SIG-M5 treated with dmso at 0.1 percent for 504 hours (cell line): ENCODE results near the gene C2CD2L.
"Not testable (repeated sequence)": the region's sequence is repeated elsewhere in the genome, so short reads cannot be mapped to it uniquely, and the experiment has no call there.

ENCODE experiments used
- DNase-seq: peaks from one replicate; lab custom pipeline; 2025; ENCODE audit not compliant: unreplicated experiment; lab: John Stamatoyannopoulos, UW

C2CD2L gene

GRCh38 chr11:119092880-119093842 is 14.0 kb upstream of the C2CD2L start:
- DNase-seq, result no peak

GRCh38 chr11:119093942-119094815 is 13.0 kb upstream of the C2CD2L start:
- DNase-seq, result peak; percentile 31

- no peak for DNase-seq
Observed at GRCh38 chr11:119094816-119095065, 12.4 kb upstream of the C2CD2L start.

- DNase-seq, result peak; percentile 99
Observed at GRCh38 chr11:119095066-119095880, 11.9 kb upstream of the C2CD2L start.

DNA sequence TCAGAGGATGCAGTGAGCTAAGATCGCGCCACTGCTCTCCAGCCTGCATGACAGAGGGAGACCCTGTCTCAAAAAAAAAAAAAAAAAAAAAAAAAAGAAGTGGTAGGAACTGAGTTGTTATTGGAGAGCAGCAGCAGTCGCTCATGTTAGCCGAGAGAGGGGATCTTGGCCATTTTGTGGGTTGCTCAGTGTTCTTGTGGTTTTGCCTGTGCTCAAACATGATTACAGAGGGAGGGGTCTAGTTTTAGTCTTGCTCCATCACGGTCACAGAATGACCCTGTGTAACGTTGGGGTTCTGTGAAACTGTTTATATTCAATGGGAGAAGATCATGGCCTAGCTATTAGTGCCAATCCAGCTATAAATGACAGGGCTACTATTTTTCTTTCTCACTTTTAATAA is 7.4 kb upstream of the C2CD2L start:
- no peak for DNase-seq

- peak; percentile 55 for DNase-seq
Observed at GRCh38 chr11:119100246-119100970, 6.7 kb upstream of the C2CD2L start.

DNA sequence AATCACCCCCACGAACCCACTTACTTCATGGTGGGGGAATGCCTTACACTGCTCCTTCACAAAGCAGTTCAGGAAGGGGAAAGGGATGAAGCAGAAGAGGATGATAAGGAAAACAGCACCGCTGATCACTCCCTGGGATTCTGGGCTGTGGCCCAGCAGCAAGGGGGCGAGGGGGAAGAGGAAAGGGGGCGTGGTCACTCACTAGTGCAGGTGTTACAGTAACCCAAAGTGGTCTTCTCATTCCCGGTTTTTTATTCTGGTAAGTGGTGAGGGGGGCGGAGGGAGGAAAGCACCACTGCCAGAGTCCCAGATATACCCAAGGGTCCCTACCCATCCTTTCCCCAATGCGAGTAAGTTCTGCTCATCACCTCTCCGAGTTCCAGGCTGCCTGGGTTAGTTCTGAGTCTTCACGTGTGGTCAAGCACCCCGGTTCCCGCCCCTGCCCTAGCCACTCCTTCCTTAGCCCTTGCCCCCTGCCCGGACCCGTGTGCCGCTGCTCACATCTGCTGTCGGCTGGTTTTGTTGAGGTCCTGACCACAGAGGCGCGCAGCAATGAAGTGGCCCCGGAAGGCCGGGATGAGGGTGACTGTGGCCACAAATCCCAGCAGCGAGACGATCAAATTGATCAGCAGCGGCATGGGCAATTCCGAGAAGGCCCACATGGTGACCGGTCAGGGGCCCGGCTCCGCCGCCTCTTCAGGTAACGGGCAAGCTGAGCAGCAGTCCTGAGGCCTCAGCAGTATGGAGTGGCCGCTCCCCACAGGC is 6.0 kb upstream of the C2CD2L start:
- DNase-seq, result no peak

DNA sequence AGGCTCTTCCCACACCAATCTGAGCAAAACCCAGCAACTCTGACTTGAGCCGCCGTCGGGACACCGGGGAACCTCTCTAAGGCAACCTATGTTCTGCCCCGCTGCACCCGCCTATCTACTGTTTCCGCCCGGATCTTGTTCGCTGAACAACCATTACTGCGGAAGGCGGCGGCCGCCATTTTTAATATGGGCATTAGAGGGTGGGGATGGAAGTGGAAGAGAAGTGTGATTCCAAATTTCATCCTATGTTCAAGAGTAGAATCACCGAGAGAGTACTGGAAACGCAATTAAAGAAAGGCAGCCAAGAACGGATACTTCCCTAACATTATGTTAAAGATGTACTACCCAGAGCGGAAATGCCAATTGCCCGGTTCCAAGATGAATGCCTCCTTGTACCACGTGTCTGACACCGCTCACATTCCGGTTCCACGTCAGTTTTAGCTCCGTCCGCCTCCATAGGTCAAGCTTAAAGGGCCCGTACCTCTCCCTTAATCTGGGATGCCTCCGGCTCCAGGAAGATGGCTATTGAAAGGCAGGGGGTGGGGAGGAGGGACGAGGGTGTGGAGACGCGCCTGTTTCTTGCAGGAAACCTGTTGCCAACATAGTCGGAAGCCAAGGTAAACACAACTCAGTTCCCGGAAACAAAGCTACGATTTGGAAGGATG is 5.3 kb upstream of the C2CD2L start, which contains the start of gene DPAGT1:
Gene DPAGT1, minus strand, starts transcription at position 95 of the 665 bp plus-strand sequence. CDS start 198 bp downstream, outside the sequence.
- DNase-seq, result peak; percentile 98

- not testable (repeated sequence) for DNase-seq
Observed at GRCh38 chr11:119103161-119103664, 3.9 kb upstream of the C2CD2L start.

GRCh38 chr11:119103793-119104192 is 3.4 kb upstream of the C2CD2L start:
- no peak for DNase-seq

GRCh38 chr11:119107538-119108145 is 498 bp downstream of the C2CD2L start:
- DNase-seq, result no peak

DNA sequence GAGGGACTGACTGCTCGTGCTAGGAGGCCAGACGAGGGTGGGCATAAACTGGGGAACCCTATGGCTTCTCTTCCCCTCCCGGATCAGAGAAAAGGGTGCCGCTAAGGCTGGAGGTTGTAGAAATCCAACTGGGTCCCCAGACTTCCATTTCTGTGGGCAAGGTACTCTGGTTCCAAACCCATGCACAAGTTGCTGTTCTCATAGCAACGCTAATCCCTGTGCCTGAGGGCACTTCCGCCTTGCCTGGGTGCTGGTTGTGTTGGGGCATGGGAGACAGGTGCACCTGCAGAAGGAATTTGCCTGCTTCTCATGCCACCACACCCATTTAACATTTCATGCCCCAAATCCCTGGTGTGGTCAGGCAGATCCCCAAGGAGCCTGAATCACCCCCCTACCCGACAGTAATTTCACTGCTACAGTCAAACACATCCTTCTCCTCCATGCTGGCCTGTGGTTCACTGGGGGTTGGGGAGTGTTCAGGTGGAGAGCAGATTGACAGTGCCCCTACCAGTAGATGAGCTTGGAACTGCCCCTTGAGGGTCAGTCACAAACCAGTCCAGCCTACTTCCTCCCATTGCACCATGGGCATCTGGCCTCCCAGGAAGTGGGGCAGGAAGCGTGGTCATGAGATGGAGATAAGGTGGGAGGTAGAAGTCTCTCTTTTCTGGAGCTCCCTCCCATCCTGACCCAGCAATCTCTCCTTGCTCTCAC is 1.2 kb downstream of the C2CD2L start:
- DNase-seq, result peak; percentile 76

DNA sequence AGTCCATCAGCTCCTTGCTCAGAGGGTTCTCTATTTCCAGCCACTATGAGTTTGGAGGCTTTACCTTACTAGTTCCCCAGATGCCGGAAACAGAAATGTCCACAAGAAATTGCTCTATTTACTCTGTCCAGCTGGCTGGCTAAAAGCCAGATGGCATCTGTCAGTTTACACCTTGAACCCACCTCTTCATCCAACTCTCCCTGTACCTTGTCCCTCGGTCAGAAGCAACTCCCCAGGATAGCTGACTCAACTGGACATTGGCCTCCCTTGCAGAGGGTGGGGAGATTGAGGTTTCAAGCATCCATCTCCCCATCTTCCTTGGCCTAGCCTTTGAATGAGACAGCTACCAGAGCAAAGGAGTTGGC is 1.7 kb downstream of the C2CD2L start:
- DNase-seq, result no peak

DNA sequence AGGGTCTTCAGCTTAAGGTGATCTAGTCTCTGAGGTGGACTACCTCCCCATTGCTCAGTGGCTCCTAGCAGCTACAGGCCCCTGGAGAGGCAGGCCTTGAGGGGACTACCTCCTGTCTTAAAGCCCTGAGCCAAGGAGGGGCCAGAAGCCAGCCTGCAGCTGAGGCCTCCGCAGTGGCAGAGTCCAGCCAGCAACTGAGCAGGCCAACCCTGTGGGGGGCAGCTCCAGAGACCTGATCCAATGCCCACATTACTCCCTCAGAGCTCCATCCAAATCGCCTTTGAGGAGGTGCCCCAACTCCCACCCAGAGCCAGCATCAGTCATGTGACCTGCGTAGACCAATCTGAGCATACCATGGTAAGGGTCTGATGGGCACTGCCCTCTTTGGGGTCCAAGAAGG is 2.7 kb downstream of the C2CD2L start:
- no peak for DNase-seq

DNA sequence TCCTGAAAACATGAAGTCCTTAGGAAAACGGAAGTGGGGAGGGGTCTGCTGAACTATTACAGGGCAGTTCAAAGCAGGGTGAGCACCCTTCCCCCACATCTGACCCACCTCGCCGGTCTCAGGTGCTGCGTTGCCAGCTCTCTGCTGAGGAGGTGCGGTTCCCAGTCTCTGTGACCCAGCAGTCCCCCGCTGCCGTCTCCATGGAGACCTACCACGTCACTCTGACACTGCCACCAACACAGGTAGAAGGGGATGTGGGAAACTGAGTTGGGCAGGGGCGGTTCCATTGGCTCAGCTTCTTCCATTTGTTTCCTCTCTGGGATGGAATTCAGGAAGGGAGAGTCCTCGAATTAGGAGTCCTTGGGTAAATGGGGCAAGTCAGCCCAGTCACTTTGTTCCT is 3.3 kb downstream of the C2CD2L start:
- DNase-seq, result no peak

- no peak for DNase-seq
Observed at GRCh38 chr11:119111361-119111925, 4.3 kb downstream of the C2CD2L start.

- no peak for DNase-seq
Observed at GRCh38 chr11:119112314-119113020, 5.3 kb downstream of the C2CD2L start.
